A549 treated with CORT108297 at 1 μM for 4 hours (cell line): ENCODE data around the gene EDAR. TPM values are rescaled to one million over a fixed set of nuclear protein-coding genes. Genes with fewer than 3 reads are reported as not detected.

ENCODE experiments used
- total RNA-seq: library from RNA; stranded (reverse); fragments of 200-300 nt; extraction: Qiagen RNA extraction; gene quantifications from 5 replicates; pipeline ENCODE4 v1.2.3, GENCODE V29; 2022

The EDAR gene
- 0.01 to 0.02 TPM in 2 of 5 replicates, not detected in the others for total RNA-seq

DNA sequence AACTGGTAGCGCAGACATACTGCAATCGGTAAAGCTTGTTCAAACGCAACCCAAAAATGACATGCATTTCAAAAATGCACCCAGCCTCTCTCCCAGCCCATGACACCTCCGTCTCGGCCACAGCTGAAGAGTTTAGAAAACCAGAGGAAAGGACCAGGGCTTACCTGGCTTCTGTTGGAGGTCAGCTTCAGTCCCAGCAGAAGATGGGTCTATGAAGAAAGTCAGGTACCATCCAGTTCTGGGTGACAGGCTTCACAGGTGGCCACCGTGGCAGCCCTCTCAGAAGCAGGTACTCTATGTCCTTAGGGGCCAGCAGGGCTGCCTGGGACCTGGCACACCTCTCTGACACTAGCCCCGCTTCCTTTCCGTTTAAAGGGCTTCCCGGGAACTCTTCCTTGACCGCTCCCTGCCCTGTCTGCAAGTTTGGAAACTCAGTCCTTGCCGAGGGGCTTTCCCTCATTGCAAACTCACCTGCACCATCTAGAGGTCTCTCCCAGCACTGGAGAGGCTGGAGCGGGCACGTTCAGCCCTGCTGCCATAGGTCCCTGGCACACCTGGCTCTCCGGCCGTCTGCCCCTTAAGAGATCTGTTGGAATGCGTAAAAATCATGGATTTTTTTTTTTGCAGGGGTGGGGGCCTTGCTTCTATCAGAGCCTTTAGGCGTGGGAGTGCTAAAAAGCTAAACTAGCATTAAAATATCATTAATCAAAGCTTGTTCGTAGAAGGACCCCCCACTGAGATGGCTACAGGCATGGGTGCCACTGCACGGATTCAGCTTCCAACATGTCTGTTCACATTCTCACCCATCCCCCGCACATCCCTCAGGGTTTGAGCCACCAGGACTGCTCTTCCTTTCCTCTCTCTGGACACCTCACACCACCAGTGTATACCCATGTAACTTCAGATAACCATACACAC, at the start of gene EDAR:
EDAR (minus strand) TSS at position 425 of the 918 bp plus-strand sequence. CDS start 58,206 bp downstream, outside the sequence.

Other genes with a start within 250 kb of the EDAR start
- 6.6 to 8.8 TPM (median 8.1 TPM) in 5 replicates for gene CCDC138, start 202.4 kb downstream of the EDAR start, total RNA-seq
- gene SH3RF3, start 140.0 kb upstream of the EDAR start, total RNA-seq = 0.40 to 0.50 TPM (median 0.40 TPM) in 5 replicates